GM18498 (cell line): ENCODE results near the gene VSIR.

Experiments
- ATAC-seq: cut with Tn5 transposase; IDR thresholded peaks from one replicate; pipeline ENCODE4 v1.9.1; 2021; ENCODE audit warnings: mild to moderate bottlenecking, moderate library complexity; ENCODE audit not compliant: unreplicated experiment

Gene VSIR

DNA sequence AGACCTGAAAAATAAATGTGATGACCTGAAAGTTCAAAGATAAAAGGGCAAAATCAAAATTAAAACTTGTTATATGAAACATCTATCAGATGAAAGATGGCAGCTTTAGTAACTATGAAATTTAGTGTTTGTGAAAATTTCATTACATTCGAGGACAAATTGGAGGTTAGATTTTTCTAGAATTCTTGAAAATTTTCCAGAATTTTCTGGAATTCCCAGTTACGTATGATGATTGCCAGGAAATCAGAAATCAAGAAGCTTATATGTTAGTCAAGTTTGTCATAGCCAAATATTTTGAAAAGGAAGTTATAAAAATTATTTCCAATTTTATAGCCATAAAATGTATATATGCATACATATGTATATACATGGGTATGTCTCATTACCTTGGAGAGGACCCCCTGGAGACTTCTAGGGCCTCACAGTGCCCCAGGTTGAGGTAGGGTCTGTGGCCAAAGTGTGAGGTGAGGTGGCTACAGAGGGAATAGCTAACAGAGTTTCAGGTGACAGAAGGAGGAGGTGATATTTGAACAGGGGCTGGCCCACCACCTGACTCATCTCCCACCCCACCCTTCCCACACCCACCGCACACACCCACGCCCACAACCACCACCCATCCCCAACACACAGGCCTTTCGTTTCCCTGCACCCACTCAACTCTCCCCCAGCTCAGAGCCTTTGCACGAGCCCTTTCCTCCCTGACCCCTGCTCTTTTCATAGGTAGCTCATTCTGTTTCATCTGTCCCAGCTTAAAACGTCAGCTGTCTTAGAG lies 75.2 kb downstream of the VSIR start:
- ATAC-seq: no peak
